Epithelial cell of esophagus (primary cell): Measurements from ENCODE around the gene HHIPL1.

Experiments used
- DNase-seq: peaks from one replicate; pipeline ENCODE4 v3.0.0; 2010; ENCODE audit warnings: low read depth
- H3K4me3 ChIP-seq: 2 replicates; pipeline ENCODE4 v1.5.1; 2011; ENCODE audit warnings: mild to moderate bottlenecking, low read length, control low read depth
- CTCF ChIP-seq: IDR thresholded peaks from 2 replicates; pipeline ENCODE4 v1.5.1; 2011; ENCODE audit warnings: low read depth, mild to moderate bottlenecking, low read length, control low read depth, inconsistent platforms; ENCODE audit not compliant: insufficient read depth; ENCODE audit errors: missing control alignments

The HHIPL1 gene

GRCh38 chr14:99604278-99604765 is 40.6 kb upstream of the HHIPL1 start:
- TF ChIP-seq CTCF: no peak
- H3K4me3 ChIP-seq: peak overlapping the region; percentile 75
- peak; percentile 97 for DNase-seq

- DNase-seq: peak; percentile 32
- no peak for TF ChIP-seq CTCF
- peak overlapping the region; percentile 75 for H3K4me3 ChIP-seq
These were observed 40.1 kb upstream of the HHIPL1 start for GRCh38 chr14:99604766-99605298.

GRCh38 chr14:99605299-99605961 is 39.5 kb upstream of the HHIPL1 start:
- peak; percentile 77 for DNase-seq
- TF ChIP-seq CTCF: no peak
- peak overlapping the region; percentile 75 for H3K4me3 ChIP-seq

- no peak for DNase-seq
- no peak overlapping the region for H3K4me3 ChIP-seq
- TF ChIP-seq CTCF: no peak
These were observed 38.6 kb upstream of the HHIPL1 start for GRCh38 chr14:99606359-99606758.

GRCh38 chr14:99608591-99608990 is 36.3 kb upstream of the HHIPL1 start:
- no peak for TF ChIP-seq CTCF
- no peak for DNase-seq
- H3K4me3 ChIP-seq: no peak overlapping the region

- H3K4me3 ChIP-seq: no peak overlapping the region
- DNase-seq: peak; percentile 59
- peak; percentile 74 for TF ChIP-seq CTCF
These were observed 35.4 kb upstream of the HHIPL1 start for GRCh38 chr14:99609245-99610170.
